Measurements from ENCODE around the gene TCF7L2. TPM values are rescaled to one million over a fixed set of nuclear protein-coding genes. Genes with fewer than 3 reads are reported as not detected.
A peak's percentile ranks its signal among the peaks of the same experiment; 100 is the strongest.

Gene TCF7L2
- total and polyA plus RNA-seq, 2 experiments from 2014 or later: 27.5 to 33.7 TPM

DNA sequence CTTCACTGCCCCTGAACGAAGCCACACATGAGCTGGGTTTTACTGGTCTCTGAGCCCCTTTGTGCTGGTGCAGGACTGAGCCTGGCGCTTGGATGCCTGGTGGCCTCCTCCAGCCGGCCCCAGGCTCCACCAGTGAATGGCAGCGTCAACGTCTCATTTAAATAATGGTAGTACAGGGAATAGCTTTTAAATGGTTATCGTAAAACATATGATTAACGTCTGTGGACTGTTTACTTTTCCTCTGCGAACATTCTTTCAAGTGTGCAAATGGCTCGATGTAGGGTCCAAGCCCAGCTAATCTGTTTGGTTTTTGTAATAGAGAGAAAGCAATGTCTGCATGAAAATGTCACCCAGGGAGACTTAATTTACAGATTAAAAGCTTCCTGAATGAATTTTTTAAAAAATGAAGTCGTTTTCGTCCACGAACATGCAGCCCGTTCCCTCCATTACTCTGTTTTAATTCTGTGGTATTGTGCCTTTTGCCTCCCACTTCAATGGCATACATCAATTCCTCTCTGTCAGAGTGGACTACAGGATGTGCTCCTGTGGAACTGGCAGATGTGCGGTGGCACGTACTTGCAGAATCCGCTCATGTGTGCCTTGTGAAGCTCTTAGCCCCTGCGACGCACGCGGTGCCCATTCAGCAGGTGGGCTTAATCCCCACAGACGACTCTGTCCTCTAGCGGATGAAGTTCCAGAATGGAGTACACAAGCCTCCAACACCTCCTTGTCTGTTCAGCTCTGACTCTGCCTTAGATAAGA, 192.7 kb downstream of the TCF7L2 start:
- Histone ChIP-seq H3K9me3 (ENCODE audit: low read depth) (no peaks in the 10 kb centered on the region), H3K36me3 (peaks cover 21% of the 10 kb centered on the region), H3K4me1 (ENCODE audit: low read depth) (peaks cover 10% of the 10 kb centered on the region), H3K4me3 (no peak overlapping the region), H3K27me3 (no peaks in the 10 kb centered on the region), H3K27ac (no peak overlapping the region)
- no peak for DNase-seq (ENCODE audit: low read depth in 1 of 2, low spot score in 1 of 2)
- no peak for TF ChIP-seq CTCF (IDR thresholded peaks at IDR 0.05; ENCODE audit: low read depth, low read length)

GRCh38 chr10:113144576-113144975, 194.5 kb downstream of the TCF7L2 start:
- peaks cover 1% of the 10 kb centered on the region for H3K4me1 ChIP-seq (ENCODE audit: low read depth)
- no peaks in the 10 kb centered on the region for H3K27me3 ChIP-seq
- DNase-seq (ENCODE audit: low read depth in 1 of 2, low spot score in 1 of 2): no peak
- peaks cover 33% of the 10 kb centered on the region for H3K36me3 ChIP-seq
- no peaks in the 10 kb centered on the region for H3K9me3 ChIP-seq (ENCODE audit: low read depth)
- H3K4me3 ChIP-seq: no peak overlapping the region
- TF ChIP-seq CTCF (IDR thresholded peaks at IDR 0.05; ENCODE audit: low read depth, low read length): no peak
- H3K27ac ChIP-seq: no peak overlapping the region

DNA sequence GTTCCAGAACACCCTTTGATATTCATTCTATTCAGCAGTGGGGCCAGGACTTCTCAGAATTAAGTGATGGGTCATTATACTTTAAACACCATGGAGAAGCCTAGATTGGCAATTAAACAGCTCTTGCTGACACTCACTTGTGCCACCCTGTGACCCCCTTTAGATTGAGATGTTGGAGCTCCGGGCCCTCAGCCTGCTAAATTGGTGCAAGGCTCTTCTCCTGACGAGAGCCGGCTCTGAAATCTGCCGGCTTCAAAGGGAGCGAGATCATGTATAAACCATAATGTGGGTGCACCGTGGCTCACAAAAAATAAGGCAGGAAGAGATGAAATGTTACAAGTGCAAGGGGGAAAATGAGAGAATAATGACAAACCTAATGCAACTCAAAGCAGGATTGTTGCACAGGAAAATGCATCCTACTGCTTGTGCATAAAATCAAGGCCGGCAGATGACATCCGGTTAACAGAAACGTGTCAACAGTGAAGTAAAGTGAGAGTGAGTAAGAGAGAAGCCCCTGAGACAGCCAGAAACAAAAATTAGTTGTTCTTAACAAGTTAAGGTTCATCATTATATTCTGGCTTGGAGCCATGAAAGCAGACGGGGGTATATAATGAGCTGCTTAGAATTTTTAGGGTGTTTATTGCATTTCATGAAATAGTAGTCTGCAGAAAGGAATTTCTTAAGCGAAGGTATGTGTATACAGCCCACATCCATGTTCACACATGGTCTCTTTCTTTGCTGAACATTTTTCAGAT, 198.2 kb downstream of the TCF7L2 start:
- no peaks in the 10 kb centered on the region for H3K9me3 ChIP-seq (ENCODE audit: low read depth)
- no peak for DNase-seq (ENCODE audit: low read depth in 1 of 2, low spot score in 1 of 2)
- H3K36me3 ChIP-seq: peaks cover 64% of the 10 kb centered on the region
- no peaks in the 10 kb centered on the region for H3K4me1 ChIP-seq (ENCODE audit: low read depth)
- no peak for TF ChIP-seq CTCF (IDR thresholded peaks at IDR 0.05; ENCODE audit: low read depth, low read length)
- no peaks in the 10 kb centered on the region for H3K27me3 ChIP-seq
- H3K4me3 ChIP-seq: no peak overlapping the region
- H3K27ac ChIP-seq: peak overlapping the region; percentile 4

DNA sequence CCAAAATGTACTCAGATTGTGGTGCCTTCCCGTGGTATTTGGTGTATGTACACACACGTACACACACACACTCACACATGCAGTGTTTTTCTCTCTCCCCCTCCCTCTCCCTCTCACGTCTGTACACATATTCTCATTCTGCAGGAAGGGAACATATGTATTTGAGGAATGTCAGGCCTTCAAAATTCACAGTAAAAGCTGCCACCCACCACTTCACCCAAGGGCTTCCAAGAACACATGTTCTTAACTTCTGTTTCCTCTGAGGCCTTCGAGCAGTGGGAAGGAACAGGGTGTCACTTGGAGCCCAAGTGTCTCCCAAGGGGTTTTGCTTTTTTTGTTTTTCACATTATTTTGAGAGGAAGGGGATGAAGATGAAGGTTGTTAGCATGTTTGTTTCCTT, 198.9 kb downstream of the TCF7L2 start:
- TF ChIP-seq CTCF (IDR thresholded peaks at IDR 0.05; ENCODE audit: low read depth, low read length): no peak
- Histone ChIP-seq H3K36me3 (peaks cover 67% of the 10 kb centered on the region), H3K27ac (peak overlapping the region; percentile 4), H3K27me3 (no peaks in the 10 kb centered on the region), H3K9me3 (ENCODE audit: low read depth) (no peaks in the 10 kb centered on the region), H3K4me3 (no peak overlapping the region), H3K4me1 (ENCODE audit: low read depth) (no peaks in the 10 kb centered on the region)
- DNase-seq (ENCODE audit: low read depth in 1 of 2, low spot score in 1 of 2): no peak

GRCh38 chr10:113149626-113150025, 199.6 kb downstream of the TCF7L2 start:
- no peak overlapping the region for H3K27ac ChIP-seq
- no peaks in the 10 kb centered on the region for H3K4me1 ChIP-seq (ENCODE audit: low read depth)
- H3K4me3 ChIP-seq: no peak overlapping the region
- no peaks in the 10 kb centered on the region for H3K27me3 ChIP-seq
- H3K36me3 ChIP-seq: peaks cover 72% of the 10 kb centered on the region
- no peaks in the 10 kb centered on the region for H3K9me3 ChIP-seq (ENCODE audit: low read depth)
- no peak for DNase-seq (ENCODE audit: low read depth in 1 of 2, low spot score in 1 of 2)
- no peak for TF ChIP-seq CTCF (IDR thresholded peaks at IDR 0.05; ENCODE audit: low read depth, low read length)

Data from cardiac muscle cell (in vitro differentiated cells and primary cell).